Progenitor cell of endocrine pancreas (in vitro differentiated cells): ENCODE results near the gene ILDR2. TPM values are rescaled to one million over a fixed set of nuclear protein-coding genes. Genes with fewer than 3 reads are reported as not detected.

Source experiments
- DNase-seq: peaks from one replicate; pipeline ENCODE4 v3.0.0; 2021; ENCODE audit warnings: low spot score; ENCODE audit not compliant: unreplicated experiment
- H3K27ac Mint-ChIP-seq: 2 replicates; pipeline ENCODE4 v1.8.0; 2021; ENCODE audit warnings: mild to moderate bottlenecking, moderate library complexity, mixed read lengths
- H3K27me3 Mint-ChIP-seq: 2 replicates; pipeline ENCODE4 v1.8.0; 2021; ENCODE audit warnings: mixed read lengths
- H3K36me3 Mint-ChIP-seq: 2 replicates; pipeline ENCODE4 v1.8.0; 2022; ENCODE audit warnings: mixed read lengths; ENCODE audit not compliant: insufficient read depth
- H3K4me1 Mint-ChIP-seq: 2 replicates; pipeline ENCODE4 v1.8.0; 2021; ENCODE audit warnings: low read depth, mixed read lengths
- H3K4me3 Mint-ChIP-seq: 2 replicates; pipeline ENCODE4 v1.8.0; 2021; ENCODE audit warnings: low read depth, mild to moderate bottlenecking, moderate library complexity, mixed read lengths
- H3K9me3 Mint-ChIP-seq: 2 replicates; pipeline ENCODE4 v1.8.0; 2021; ENCODE audit warnings: low read depth, mixed read lengths
- CTCF ChIP-seq: fragments of 200-600 bp; sonication (generic); IDR thresholded peaks from one replicate; pipeline ENCODE4 v1.5.0; 2021; ENCODE audit warnings: antibody characterized with exemption, mild to moderate bottlenecking; ENCODE audit not compliant: unreplicated experiment
- total RNA-seq: library from RNA; stranded (reverse); gene quantifications from 2 replicates; pipeline ENCODE4 v1.2.1, GENCODE V29; 2021

The ILDR2 gene
- total RNA-seq, 1 donor from 2014 or later = 1.4 TPM

- TF ChIP-seq CTCF = no peak
- H3K27ac Mint-ChIP-seq = no peak overlapping the region
- DNase-seq = no peak
- H3K4me3 Mint-ChIP-seq = no peak overlapping the region
- peaks cover 3% of the 10 kb centered on the region for H3K9me3 Mint-ChIP-seq
- no peaks in the 10 kb centered on the region for H3K27me3 Mint-ChIP-seq
- H3K36me3 Mint-ChIP-seq = peaks cover 1% of the 10 kb centered on the region
- H3K4me1 Mint-ChIP-seq = no peaks in the 10 kb centered on the region
Observed at GRCh38 chr1:166999500-167000055, 24.2 kb upstream of the ILDR2 start.

- H3K36me3 Mint-ChIP-seq = peaks cover 1% of the 10 kb centered on the region
Observed at GRCh38 chr1:166999075-166999474, 23.7 kb upstream of the ILDR2 start.

GRCh38 chr1:166988974-166989515, 13.7 kb upstream of the ILDR2 start, which contains the start of gene MAEL:
Gene MAEL (plus strand): TSS chr1:166989280. CDS start chr1:166989353, 73 bp downstream.
- H3K9me3 Mint-ChIP-seq = peaks cover 3% of the 10 kb centered on the region
- TF ChIP-seq CTCF = no peak
- no peak for DNase-seq
- no peaks in the 10 kb centered on the region for H3K36me3 Mint-ChIP-seq
- no peak within 1 kb of the TSS for H3K4me3 Mint-ChIP-seq
- no peaks in the 10 kb centered on the region for H3K4me1 Mint-ChIP-seq
- peaks cover 25% of the 10 kb centered on the region for H3K27me3 Mint-ChIP-seq
- H3K27ac Mint-ChIP-seq = no peak within 1 kb of the TSS

More at GRCh38 chr1:166999075-166999474, 23.7 kb upstream of the ILDR2 start:
- H3K4me3 Mint-ChIP-seq = no peak overlapping the region
- H3K9me3 Mint-ChIP-seq = peaks cover 3% of the 10 kb centered on the region
- H3K4me1 Mint-ChIP-seq = no peaks in the 10 kb centered on the region
- H3K27me3 Mint-ChIP-seq = no peaks in the 10 kb centered on the region
- no peak overlapping the region for H3K27ac Mint-ChIP-seq
- no peak for DNase-seq
- no peak for TF ChIP-seq CTCF

- Mint-ChIP-seq H3K9me3 (no peaks in the 10 kb centered on the region), H3K4me1 (peaks cover 3% of the 10 kb centered on the region), H3K36me3 (no peaks in the 10 kb centered on the region), H3K27me3 (peaks cover 54% of the 10 kb centered on the region), H3K27ac (no peak overlapping the region), H3K4me3 (no peak overlapping the region)
- no peak for TF ChIP-seq CTCF
- DNase-seq = no peak
Observed at GRCh38 chr1:166981589-166981988, 6.2 kb upstream of the ILDR2 start.

- H3K4me3 Mint-ChIP-seq = no peak overlapping the region
- no peak for DNase-seq
- no peak for TF ChIP-seq CTCF
- H3K27ac Mint-ChIP-seq = no peak overlapping the region
- H3K4me1 Mint-ChIP-seq = peaks cover 5% of the 10 kb centered on the region
- H3K27me3 Mint-ChIP-seq = peaks cover 56% of the 10 kb centered on the region
- H3K36me3 Mint-ChIP-seq = no peaks in the 10 kb centered on the region
- H3K9me3 Mint-ChIP-seq = no peaks in the 10 kb centered on the region
Observed at GRCh38 chr1:166980818-166981217, 5.5 kb upstream of the ILDR2 start.
